Calu3 (cell line): ENCODE measurements around the gene ELF3. TPM values are rescaled to one million over a fixed set of nuclear protein-coding genes. Genes with fewer than 3 reads are reported as not detected.
A peak's percentile ranks its signal among the peaks of the same experiment; 100 is the strongest.

ENCODE experiments used
- BruUV-seq: library from RNA; stranded (reverse); fragments of 400-500 nt; replicated peaks from 2 replicates; lab custom pipeline; 2021; lab: Mats Ljungman, UMichigan
- CTCF ChIA-PET: fragments of 300-600 bp; sonication (Branson Sonifier 250); formaldehyde crosslinking; loops from one replicate; lab custom pipeline; 2022; ENCODE audit warnings: antibody characterized with exemption; lab: Charles Lee
- DNase-seq: peaks from one replicate; pipeline ENCODE4 v3.0.0; 2022
- H3K27ac Mint-ChIP-seq: one replicate; pipeline ENCODE4 v1.8.0; 2022; ENCODE audit warnings: mixed read lengths; ENCODE audit not compliant: unreplicated experiment
- H3K27me3 Mint-ChIP-seq: one replicate; pipeline ENCODE4 v1.8.0; 2022; ENCODE audit warnings: mixed read lengths; ENCODE audit not compliant: unreplicated experiment
- H3K36me3 Mint-ChIP-seq: one replicate; pipeline ENCODE4 v1.8.0; 2022; ENCODE audit warnings: mild to moderate bottlenecking, moderate library complexity, mixed read lengths; ENCODE audit not compliant: insufficient read depth, unreplicated experiment
- H3K4me1 Mint-ChIP-seq: one replicate; pipeline ENCODE4 v1.8.0; 2022; ENCODE audit warnings: mild to moderate bottlenecking, low read depth, mixed read lengths; ENCODE audit not compliant: unreplicated experiment
- H3K4me3 Mint-ChIP-seq: one replicate; pipeline ENCODE4 v1.8.0; 2022; ENCODE audit warnings: mild to moderate bottlenecking, low read depth, moderate library complexity, mixed read lengths; ENCODE audit not compliant: unreplicated experiment
- H3K9me3 Mint-ChIP-seq: one replicate; pipeline ENCODE4 v1.8.0; 2022; ENCODE audit warnings: low read depth, mixed read lengths; ENCODE audit not compliant: unreplicated experiment
- CTCF ChIP-seq: fragments of 200-600 bp; IDR thresholded peaks from one replicate; pipeline ENCODE4 v1.8.0; 2022; ENCODE audit warnings: antibody characterized with exemption; ENCODE audit not compliant: unreplicated experiment
- intact Hi-C: fragments of 100-400 bp; cut with micrococcal nuclease; formaldehyde crosslinking; loops from one replicate; pipeline ENCODE4 v1.10.0; 2022; ENCODE audit not compliant: unreplicated experiment
- total RNA-seq: library from RNA; stranded (reverse); gene quantifications from 2 replicates; pipeline ENCODE4 v1.2.3, GENCODE V29; 2022

The ELF3 gene
- total RNA-seq, 1 experiment from 2014 or later = 830 TPM

GRCh38 chr1:202029727-202030126, 19.3 kb downstream of the ELF3 start:
- Mint-ChIP-seq H3K27ac (peak overlapping the region; percentile 67), H3K36me3 (peaks cover 13% of the 10 kb centered on the region), H3K4me1 (peaks cover 72% of the 10 kb centered on the region), H3K9me3 (peaks cover 3% of the 10 kb centered on the region), H3K27me3 (no peaks in the 10 kb centered on the region), H3K4me3 (no peak overlapping the region)
- BruUV-seq = no TSS peak
- no peak for TF ChIP-seq CTCF
- CTCF ChIA-PET = interaction anchor here (0.7 kb wide), 1 partner anchor 10 kb away, joined by 4 read pairs; no protein-coding TSS in a partner anchor
- DNase-seq = no peak
- intact Hi-C loops = no loop called here

DNA sequence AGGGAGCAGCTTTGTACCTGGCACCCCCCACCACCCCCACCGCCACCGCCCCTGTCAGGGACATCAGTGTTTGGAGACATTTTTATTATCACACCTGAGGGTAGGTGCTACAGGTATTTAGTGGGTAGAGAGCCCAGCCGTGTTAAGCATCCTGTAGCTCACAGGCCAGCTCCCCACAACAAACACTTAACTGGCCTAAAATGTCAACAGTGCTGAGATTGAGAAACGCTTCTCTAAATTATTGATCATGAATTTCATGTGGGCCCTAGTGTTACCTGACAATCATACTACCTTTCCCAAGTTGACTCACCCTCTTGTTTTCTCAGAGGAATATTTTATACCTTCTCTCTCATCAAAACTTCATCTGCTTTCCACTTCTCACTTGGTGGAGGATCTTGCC, 21.4 kb downstream of the ELF3 start:
- Mint-ChIP-seq H3K9me3 (peaks cover 3% of the 10 kb centered on the region), H3K4me1 (peaks cover 81% of the 10 kb centered on the region), H3K27me3 (no peaks in the 10 kb centered on the region), H3K4me3 (no peak overlapping the region), H3K27ac (peak overlapping the region; percentile 51), H3K36me3 (peaks cover 20% of the 10 kb centered on the region)
- intact Hi-C loops = no loop called here
- CTCF ChIA-PET = interaction anchor here (0.7 to 1.7 kb wide), 6 partner anchors 15 to 1222 kb away, joined by 3 to 8 read pairs (median 3); no protein-coding TSS in a partner anchor
- BruUV-seq = no TSS peak
- no peak for TF ChIP-seq CTCF
- DNase-seq = no peak

DNA sequence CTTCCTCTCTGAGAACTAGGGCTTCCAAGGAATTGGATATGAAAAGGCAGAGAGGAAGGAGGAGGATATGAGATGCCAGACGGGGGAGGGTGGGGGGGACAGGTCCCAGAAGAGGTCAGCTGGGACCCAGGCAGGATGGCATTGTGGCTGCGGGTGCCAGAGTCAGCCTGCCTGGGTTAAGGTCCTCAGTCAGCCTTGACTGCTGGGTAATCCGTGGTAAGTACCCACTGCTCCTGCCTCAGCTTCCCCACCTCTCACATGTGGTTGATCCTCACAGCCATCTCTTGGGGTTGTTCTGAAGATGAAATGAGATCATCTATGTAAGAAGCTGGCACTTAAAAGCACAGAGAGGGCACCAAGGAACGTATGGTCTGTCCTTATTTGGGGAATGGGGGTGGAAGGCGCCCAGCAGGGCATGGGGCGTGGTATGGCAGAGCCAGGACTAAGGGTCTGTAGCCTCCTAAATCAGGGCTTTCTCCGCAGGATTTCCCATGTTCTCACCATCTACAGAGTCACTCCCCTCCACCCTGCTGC, 23.8 kb downstream of the ELF3 start:
- TF ChIP-seq CTCF = no peak
- TSS peak; percentile 98 for BruUV-seq
- CTCF ChIA-PET = interaction anchor here (0.5 to 2.1 kb wide), 14 partner anchors 11 to 156 kb away, joined by 3 to 17 read pairs (median 8); partner anchors contain the start of gene ELF3
- Mint-ChIP-seq H3K27ac (peak overlapping the region; percentile 97), H3K4me3 (peak overlapping the region; percentile 46), H3K9me3 (peaks cover 5% of the 10 kb centered on the region), H3K27me3 (no peaks in the 10 kb centered on the region), H3K36me3 (peaks cover 18% of the 10 kb centered on the region), H3K4me1 (peaks cover 82% of the 10 kb centered on the region)
- intact Hi-C loops = no loop called here
- no peak for DNase-seq

DNA sequence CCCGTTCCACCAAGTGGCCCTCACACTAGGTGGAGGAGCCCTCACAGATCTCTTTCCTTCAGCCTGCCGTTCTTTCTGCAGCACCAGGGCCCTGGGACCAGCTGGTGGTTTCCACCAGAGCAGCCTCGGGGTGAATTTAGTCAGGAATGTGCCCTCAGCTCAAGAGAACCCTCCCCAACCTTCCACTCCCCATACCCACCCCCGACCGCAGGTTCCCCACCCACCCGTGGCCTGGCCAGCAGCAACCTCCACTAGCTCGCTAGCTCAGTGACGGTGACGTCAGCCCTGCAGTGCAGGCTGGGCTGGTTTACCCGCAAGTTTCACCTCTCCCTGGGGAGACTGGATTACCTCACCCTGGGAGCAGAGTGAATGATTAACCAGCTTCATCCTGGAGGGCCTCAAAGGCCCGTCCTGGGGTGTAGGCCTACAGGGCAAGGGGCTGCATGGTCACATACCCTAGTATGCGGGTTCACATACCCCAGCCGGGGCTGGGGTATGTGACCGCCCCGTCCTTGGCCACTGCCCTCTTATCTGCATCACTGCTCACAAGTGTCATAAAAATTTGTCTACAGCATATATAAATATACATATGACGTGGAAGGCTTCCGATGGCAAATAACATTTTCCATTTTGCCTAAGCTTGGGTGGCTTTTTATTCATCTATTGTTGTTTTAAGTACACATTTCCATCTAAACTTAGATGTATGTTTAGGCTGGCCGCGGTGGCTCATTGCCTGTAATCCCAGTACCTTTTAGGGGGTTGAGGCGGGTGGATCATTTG, 24.5 kb downstream of the ELF3 start:
- peak overlapping the region; percentile 46 for H3K4me3 Mint-ChIP-seq
- intact Hi-C loops = no loop called here
- H3K27me3 Mint-ChIP-seq = no peaks in the 10 kb centered on the region
- CTCF ChIA-PET = interaction anchor here (0.5 to 2.1 kb wide), 14 partner anchors 10 to 156 kb away, joined by 3 to 17 read pairs (median 8); partner anchors contain the start of gene ELF3
- no peak for TF ChIP-seq CTCF
- peak; percentile 99 for DNase-seq
- peak overlapping the region; percentile 97 for H3K27ac Mint-ChIP-seq
- BruUV-seq = no TSS peak
- H3K9me3 Mint-ChIP-seq = peaks cover 5% of the 10 kb centered on the region
- H3K36me3 Mint-ChIP-seq = peaks cover 12% of the 10 kb centered on the region
- H3K4me1 Mint-ChIP-seq = peaks cover 75% of the 10 kb centered on the region
